ACC112 (cell line): ENCODE measurements around the gene SIPA1.
A peak's percentile ranks its signal among the peaks of the same experiment; 100 is the strongest.

Experiments
- H2AFZ ChIP-seq: fragments of 200-600 bp; sonication (generic); one replicate; pipeline ENCODE4 v1.6.0; 2017; ENCODE audit warnings: antibody characterized with exemption, low read length; ENCODE audit not compliant: unreplicated experiment
- H3K27ac ChIP-seq: fragments of 200-600 bp; sonication (generic); 2 replicates; pipeline ENCODE4 v1.5.1; 2014; ENCODE audit warnings: low read depth, mild to moderate bottlenecking, antibody characterized with exemption, low read length, moderate library complexity
- H3K27me3 ChIP-seq: fragments of 200-600 bp; sonication (generic); 2 replicates; pipeline ENCODE4 v1.6.1; 2014; ENCODE audit warnings: mild to moderate bottlenecking, antibody characterized with exemption, low read length, moderate library complexity, mixed read lengths; ENCODE audit not compliant: insufficient read depth
- H3K36me3 ChIP-seq: fragments of 200-600 bp; sonication (generic); 2 replicates; pipeline ENCODE4 v1.6.1; 2016; ENCODE audit warnings: mild to moderate bottlenecking, antibody characterized with exemption, low read length, moderate library complexity, mixed read lengths; ENCODE audit not compliant: insufficient read depth
- H3K4me1 ChIP-seq: fragments of 200-600 bp; sonication (generic); one replicate; pipeline ENCODE4 v1.6.1; 2016; ENCODE audit warnings: low read length, mixed read lengths; ENCODE audit not compliant: insufficient read depth, unreplicated experiment, control insufficient read depth
- H3K4me3 ChIP-seq: fragments of 200-600 bp; sonication (generic); 2 replicates; pipeline ENCODE4 v1.5.1; 2014; ENCODE audit warnings: mild to moderate bottlenecking, low read depth, low read length
- H3K79me2 ChIP-seq: fragments of 200-600 bp; sonication (generic); one replicate; pipeline ENCODE4 v1.6.0; 2016; ENCODE audit warnings: low read length; ENCODE audit not compliant: control insufficient read depth, unreplicated experiment, insufficient read depth

The SIPA1 gene

GRCh38 chr11:65610404-65610803 lies 27.5 kb upstream of the SIPA1 start:
- H2AFZ ChIP-seq, result no peak overlapping the region
- peaks cover 53% of the 10 kb centered on the region for H3K4me1 ChIP-seq
- peaks cover 34% of the 10 kb centered on the region for H3K79me2 ChIP-seq
- H3K27me3 ChIP-seq, result no peaks in the 10 kb centered on the region
- no peak overlapping the region for H3K4me3 ChIP-seq
- no peak overlapping the region for H3K27ac ChIP-seq
- no peaks in the 10 kb centered on the region for H3K36me3 ChIP-seq

- Histone ChIP-seq H3K79me2 (peaks cover 35% of the 10 kb centered on the region), H3K4me3 (peak overlapping the region; percentile 81; the same call in 1 of the 2 replicates), H3K27me3 (no peaks in the 10 kb centered on the region), H2AFZ (no peak overlapping the region), H3K27ac (no peak overlapping the region), H3K4me1 (peaks cover 53% of the 10 kb centered on the region), H3K36me3 (no peaks in the 10 kb centered on the region)
These were observed 26.7 kb upstream of the SIPA1 start for GRCh38 chr11:65611028-65611757.

GRCh38 chr11:65611758-65612603 lies 25.9 kb upstream of the SIPA1 start:
- Histone ChIP-seq H3K27ac (no peak overlapping the region), H3K4me1 (peaks cover 53% of the 10 kb centered on the region), H3K4me3 (peak overlapping the region; percentile 81), H3K27me3 (no peaks in the 10 kb centered on the region), H2AFZ (no peak overlapping the region), H3K79me2 (peaks cover 43% of the 10 kb centered on the region), H3K36me3 (no peaks in the 10 kb centered on the region)

- Histone ChIP-seq H3K27me3 (no peaks in the 10 kb centered on the region), H3K4me3 (peak overlapping the region; percentile 81), H3K79me2 (peaks cover 50% of the 10 kb centered on the region), H2AFZ (no peak overlapping the region), H3K36me3 (no peaks in the 10 kb centered on the region), H3K4me1 (peaks cover 56% of the 10 kb centered on the region), H3K27ac (no peak overlapping the region)
These were observed 25.2 kb upstream of the SIPA1 start for GRCh38 chr11:65612691-65613090.

- Histone ChIP-seq H3K27me3 (no peaks in the 10 kb centered on the region), H3K4me3 (peak overlapping the region; percentile 81), H2AFZ (no peak overlapping the region), H3K36me3 (no peaks in the 10 kb centered on the region), H3K4me1 (peaks cover 56% of the 10 kb centered on the region), H3K79me2 (peaks cover 57% of the 10 kb centered on the region), H3K27ac (peak overlapping the region; percentile 82)
These were observed 24.6 kb upstream of the SIPA1 start for GRCh38 chr11:65613091-65613928.

GRCh38 chr11:65615229-65615949 lies 22.5 kb upstream of the SIPA1 start, which contains the start of gene PCNX3:
Gene PCNX3 (plus strand): TSS chr11:65615776. CDS start chr11:65616312, 536 bp downstream.
- H3K4me1 ChIP-seq, result peaks cover 40% of the 10 kb centered on the region
- peaks cover 72% of the 10 kb centered on the region for H3K79me2 ChIP-seq
- peaks cover 8% of the 10 kb centered on the region; the same call in 1 of the 2 replicates for H3K36me3 ChIP-seq
- H3K27ac ChIP-seq, result peak within 1 kb of the TSS; percentile 82
- H3K27me3 ChIP-seq, result no peaks in the 10 kb centered on the region
- peak within 1 kb of the TSS; percentile 64 for H2AFZ ChIP-seq
- peak within 1 kb of the TSS; percentile 94 for H3K4me3 ChIP-seq

DNA sequence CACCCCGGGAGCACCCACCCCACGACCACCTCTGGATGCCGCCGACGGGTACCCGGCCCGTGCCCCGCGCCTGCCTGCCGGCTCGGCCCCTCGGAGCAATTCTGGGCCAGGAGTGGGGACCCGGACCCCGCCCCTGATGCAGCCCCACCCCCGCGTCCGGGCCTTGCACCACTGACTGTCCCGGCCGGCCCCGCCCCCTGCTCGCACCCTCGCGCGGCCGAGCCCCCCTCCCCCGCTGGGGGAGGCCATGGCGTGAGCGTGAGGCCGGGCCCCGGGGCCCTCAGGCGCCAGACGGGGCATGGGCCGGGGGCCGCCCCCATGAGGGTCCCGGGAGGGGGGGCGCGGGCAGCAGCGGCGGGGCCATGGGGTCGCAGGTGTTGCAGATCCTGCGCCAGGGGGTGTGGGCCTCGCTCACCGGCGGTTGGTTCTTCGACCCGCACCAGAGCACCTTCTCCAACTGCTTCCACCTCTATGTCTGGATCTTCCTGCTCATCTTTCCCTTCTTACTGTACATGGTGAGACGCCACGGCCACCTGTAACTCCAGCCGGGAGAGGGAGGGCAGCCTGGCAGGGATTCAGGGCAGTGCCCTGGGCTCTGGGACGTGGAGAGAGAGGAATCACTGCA lies 21.8 kb upstream of the SIPA1 start:
- peaks cover 34% of the 10 kb centered on the region for H3K4me1 ChIP-seq
- no peak overlapping the region for H2AFZ ChIP-seq
- H3K79me2 ChIP-seq, result peaks cover 67% of the 10 kb centered on the region
- peak overlapping the region; percentile 94 for H3K4me3 ChIP-seq
- H3K36me3 ChIP-seq, result peaks cover 8% of the 10 kb centered on the region; the same call in 1 of the 2 replicates
- H3K27me3 ChIP-seq, result no peaks in the 10 kb centered on the region
- peak overlapping the region; percentile 82 for H3K27ac ChIP-seq

DNA sequence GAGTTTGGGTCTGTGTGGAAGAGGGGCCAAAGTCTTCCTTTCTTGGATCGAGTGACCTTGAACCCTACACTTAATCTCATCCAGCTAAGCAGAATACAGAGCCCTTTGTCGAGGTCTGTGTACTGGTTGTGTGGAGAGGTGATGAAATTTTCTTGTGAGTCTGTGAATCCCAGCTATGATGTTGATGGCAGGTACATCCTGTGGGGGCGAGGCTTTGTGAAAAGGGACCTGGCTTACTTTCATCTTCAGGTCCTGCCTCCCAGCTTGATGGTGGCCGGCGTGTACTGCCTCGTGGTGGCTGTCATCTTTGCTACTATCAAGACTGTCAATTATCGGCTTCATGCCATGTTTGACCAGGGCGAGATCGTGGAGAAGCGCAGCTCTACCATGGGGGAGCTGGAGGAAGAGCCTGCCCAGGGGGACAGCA lies 21.3 kb upstream of the SIPA1 start:
- H3K27ac ChIP-seq, result 0 out of 2 replicates have a peak overlapping the region, but pooled peaks have one; percentile 7
- peak overlapping the region; percentile 94 for H3K4me3 ChIP-seq
- H3K79me2 ChIP-seq, result peaks cover 63% of the 10 kb centered on the region
- H3K27me3 ChIP-seq, result no peaks in the 10 kb centered on the region
- H2AFZ ChIP-seq, result no peak overlapping the region
- H3K4me1 ChIP-seq, result peaks cover 29% of the 10 kb centered on the region
- H3K36me3 ChIP-seq, result peaks cover 8% of the 10 kb centered on the region; the same call in 1 of the 2 replicates

DNA sequence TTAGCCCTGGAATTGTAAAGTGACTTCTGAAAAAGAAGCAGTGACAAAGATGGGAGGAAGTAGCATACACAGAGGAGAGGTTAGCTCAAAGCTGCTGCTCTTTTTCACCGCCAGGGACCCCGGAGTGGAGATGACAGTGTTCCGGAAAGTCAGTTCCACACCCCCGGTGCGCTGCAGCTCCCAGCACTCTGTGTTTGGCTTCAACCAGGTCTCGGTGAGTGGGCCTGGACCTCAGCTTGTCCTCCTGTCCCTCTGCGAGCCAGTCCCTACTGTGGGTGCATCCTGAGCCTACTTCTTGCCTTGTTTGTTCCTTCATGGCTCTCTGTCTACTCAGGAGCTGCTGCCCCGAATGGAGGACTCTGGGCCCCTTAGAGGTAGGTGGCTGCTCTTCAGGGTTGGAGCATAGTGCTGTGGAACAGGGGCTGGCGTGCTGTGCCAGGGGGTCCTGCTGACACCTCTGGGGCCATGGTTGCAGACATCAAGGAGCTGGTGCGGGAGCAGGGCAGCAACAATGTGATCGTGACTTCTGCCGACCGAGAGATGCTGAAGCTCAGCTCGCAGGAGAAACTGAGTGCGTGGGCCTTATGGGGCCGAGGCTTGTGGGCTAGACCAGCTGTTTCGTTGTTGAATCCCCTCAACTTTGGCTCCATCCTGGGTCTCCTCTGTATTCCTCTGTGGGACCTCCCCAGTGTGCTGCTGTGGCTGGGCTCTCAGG lies 20.6 kb upstream of the SIPA1 start:
- peaks cover 56% of the 10 kb centered on the region for H3K79me2 ChIP-seq
- H3K27me3 ChIP-seq, result no peaks in the 10 kb centered on the region
- no peak overlapping the region for H2AFZ ChIP-seq
- peaks cover 22% of the 10 kb centered on the region for H3K4me1 ChIP-seq
- H3K4me3 ChIP-seq, result peak overlapping the region; percentile 94
- peaks cover 8% of the 10 kb centered on the region; the same call in 1 of the 2 replicates for H3K36me3 ChIP-seq
- H3K27ac ChIP-seq, result no peak overlapping the region
